HG03432 (cell line): ENCODE data around the gene PIK3R1.
"Not testable (repeated sequence)": the region's sequence is repeated elsewhere in the genome, so short reads cannot be mapped to it uniquely, and the experiment has no call there.

Source experiments
- ATAC-seq: cut with Tn5 transposase; IDR thresholded peaks from one replicate; pipeline ENCODE4 v1.9.1; 2021; ENCODE audit warnings: mild to moderate bottlenecking, moderate library complexity; ENCODE audit not compliant: unreplicated experiment

Gene PIK3R1

GRCh38 chr5:68192679-68193060 is 22.9 kb upstream of the PIK3R1 start:
- no peak for ATAC-seq

- ATAC-seq: no peak
These were observed 22.0 kb upstream of the PIK3R1 start for GRCh38 chr5:68193481-68194036.

GRCh38 chr5:68194386-68194785 is 21.2 kb upstream of the PIK3R1 start:
- ATAC-seq: no peak

- ATAC-seq: no peak
These were observed 20.4 kb upstream of the PIK3R1 start for GRCh38 chr5:68195137-68195536.

GRCh38 chr5:68196876-68197275 is 18.7 kb upstream of the PIK3R1 start:
- peak; percentile 97 for ATAC-seq

- no peak for ATAC-seq
These were observed 15.3 kb upstream of the PIK3R1 start for GRCh38 chr5:68200288-68200687.

GRCh38 chr5:68210654-68211053 is 4.9 kb upstream of the PIK3R1 start:
- not testable (repeated sequence) for ATAC-seq

GRCh38 chr5:68214482-68215207 is 911 bp upstream of the PIK3R1 start:
- no peak for ATAC-seq

GRCh38 chr5:68215898-68216244 is 315 bp downstream of the PIK3R1 start:
- ATAC-seq: peak; percentile 53

GRCh38 chr5:68216245-68217046 is 890 bp downstream of the PIK3R1 start:
- ATAC-seq: peak; percentile 30

GRCh38 chr5:68217047-68217355 is 1.4 kb downstream of the PIK3R1 start:
- no peak for ATAC-seq

GRCh38 chr5:68217528-68217927 is 2.0 kb downstream of the PIK3R1 start:
- ATAC-seq: no peak

GRCh38 chr5:68219161-68219816 is 3.7 kb downstream of the PIK3R1 start:
- no peak for ATAC-seq

- ATAC-seq: no peak
These were observed 4.7 kb downstream of the PIK3R1 start for GRCh38 chr5:68220260-68220659.

- ATAC-seq: no peak
These were observed 5.4 kb downstream of the PIK3R1 start for GRCh38 chr5:68220914-68221313.

- ATAC-seq: no peak
These were observed 5.9 kb downstream of the PIK3R1 start for GRCh38 chr5:68221488-68221887.

GRCh38 chr5:68222310-68222709 is 6.8 kb downstream of the PIK3R1 start:
- ATAC-seq: no peak

- no peak for ATAC-seq
These were observed 7.3 kb downstream of the PIK3R1 start for GRCh38 chr5:68222824-68223354.

- ATAC-seq: no peak
These were observed 8.3 kb downstream of the PIK3R1 start for GRCh38 chr5:68223904-68224303.

- no peak for ATAC-seq
These were observed 9.1 kb downstream of the PIK3R1 start for GRCh38 chr5:68224509-68225187.
